Fibroblast of the aortic adventitia (primary cell): ENCODE results near the gene TENM4. TPM values are rescaled to one million over a fixed set of nuclear protein-coding genes. Genes with fewer than 3 reads are reported as not detected.

ENCODE experiments used
- DNase-seq: peaks from one replicate; pipeline ENCODE4 v3.0.0-alpha.2; 2010; ENCODE audit warnings: low read depth
- H3K4me3 ChIP-seq: 2 replicates; pipeline ENCODE4 v1.5.1; 2011; ENCODE audit warnings: low read depth, mild to moderate bottlenecking, control low read depth, low read length, moderate library complexity
- CTCF ChIP-seq: IDR thresholded peaks from 2 replicates; pipeline ENCODE4 v1.5.1; 2011; ENCODE audit warnings: mild to moderate bottlenecking, low read length, control low read depth, inconsistent platforms; ENCODE audit not compliant: insufficient read depth
- total RNA-seq: library from RNA; depleted of rRNA; stranded (reverse); fragments of >200 nt; gene quantifications from 2 replicates; pipeline ENCODE4 v1.2.3, GENCODE V29; 2012; ENCODE audit warnings: low replicate concordance

TENM4 gene
- total RNA-seq, 1 donor, result 113 TPM

GRCh38 chr11:78938036-78938435 lies 502.8 kb downstream of the TENM4 start:
- TF ChIP-seq CTCF, result no peak
- no peak overlapping the region for H3K4me3 ChIP-seq
- DNase-seq, result no peak

- DNase-seq, result no peak
Measured at GRCh38 chr11:78935398-78936068, 505.3 kb downstream of the TENM4 start.

GRCh38 chr11:78933350-78933749 lies 507.5 kb downstream of the TENM4 start:
- DNase-seq, result no peak
- TF ChIP-seq CTCF, result no peak
- no peak overlapping the region for H3K4me3 ChIP-seq

More at GRCh38 chr11:78935398-78936068, 505.3 kb downstream of the TENM4 start:
- H3K4me3 ChIP-seq, result no peak overlapping the region
- TF ChIP-seq CTCF, result no peak

GRCh38 chr11:78932757-78933156 lies 508.1 kb downstream of the TENM4 start:
- H3K4me3 ChIP-seq, result no peak overlapping the region
- no peak for DNase-seq
- TF ChIP-seq CTCF, result no peak

GRCh38 chr11:78931891-78932290 lies 508.9 kb downstream of the TENM4 start:
- H3K4me3 ChIP-seq, result no peak overlapping the region
- no peak for TF ChIP-seq CTCF
- DNase-seq, result no peak

GRCh38 chr11:78930810-78931523 lies 509.9 kb downstream of the TENM4 start:
- no peak for TF ChIP-seq CTCF
- no peak for DNase-seq
- H3K4me3 ChIP-seq, result no peak overlapping the region
